Measurements from ENCODE around the gene PHIP.
A peak's percentile ranks its signal among the peaks of the same experiment; 100 is the strongest.

DNA sequence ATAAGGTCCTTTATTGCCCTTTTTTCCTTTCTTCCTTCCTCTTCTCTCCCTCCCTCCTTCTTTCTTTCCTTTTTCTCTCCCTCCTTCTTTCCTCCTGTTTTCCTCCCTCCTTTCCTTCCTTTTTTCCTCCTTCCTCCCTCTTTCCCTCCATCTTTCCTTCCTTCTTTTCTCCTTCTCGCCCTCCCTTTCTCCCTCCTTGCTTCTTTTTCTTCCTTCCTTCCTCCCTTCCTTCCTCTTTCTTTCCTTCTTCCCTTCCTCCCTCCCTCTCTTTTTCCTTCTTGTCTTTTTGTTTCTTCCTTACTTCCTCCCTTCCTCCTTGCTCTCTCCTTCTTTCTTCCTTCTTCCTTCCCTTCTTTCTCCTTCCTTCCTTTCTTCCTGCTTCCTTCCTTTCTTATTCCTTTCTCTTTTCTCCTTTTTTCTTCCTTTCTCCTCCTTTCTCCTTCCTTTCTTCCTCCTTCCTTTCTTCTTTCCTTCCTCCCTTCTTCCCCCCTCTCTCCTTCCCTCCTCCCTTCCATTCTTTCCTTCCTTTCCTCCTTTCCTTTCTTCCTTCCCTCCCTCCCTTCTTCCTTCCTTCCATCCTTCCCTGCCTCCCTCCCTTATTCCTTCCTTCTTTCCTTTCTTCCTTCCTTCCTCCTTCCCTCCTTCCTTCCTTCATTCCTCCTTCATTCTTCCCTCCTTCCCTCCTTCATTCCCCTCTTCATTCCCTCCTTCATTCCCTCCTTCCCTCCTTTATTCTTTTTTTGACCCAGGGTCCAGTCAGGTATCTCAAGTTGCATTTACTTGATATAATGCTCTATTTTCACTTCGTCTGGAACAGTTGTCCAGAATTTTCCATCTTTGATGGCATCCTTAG, 11.7 kb upstream of the PHIP start:
- TF ChIP-seq BCL11A (tag by site-specific recombination; IDR thresholded peaks at IDR 0.05; ENCODE audit: low read depth) (no peak), ZNF366 (tag by site-specific recombination; conservative IDR thresholded peaks at IDR 0.05) (peak; percentile 99), ZNF549 (tag by site-specific recombination; IDR thresholded peaks at IDR 0.05) (no peak), TCF7L2 (IDR thresholded peaks at IDR 0.05; ENCODE audit: borderline replicate concordance, low read depth, low read length) (no peak), KLF16 (tag by site-specific recombination; IDR thresholded peaks at IDR 0.05) (no peak), ZNF48 (tag by site-specific recombination; IDR thresholded peaks at IDR 0.05) (no peak), YY1 (tag by site-specific recombination; IDR thresholded peaks at IDR 0.05) (no peak), ZNF404 (tag by site-specific recombination; IDR thresholded peaks at IDR 0.05) (no peak)
- TF ChIP-seq, protein P1, sequence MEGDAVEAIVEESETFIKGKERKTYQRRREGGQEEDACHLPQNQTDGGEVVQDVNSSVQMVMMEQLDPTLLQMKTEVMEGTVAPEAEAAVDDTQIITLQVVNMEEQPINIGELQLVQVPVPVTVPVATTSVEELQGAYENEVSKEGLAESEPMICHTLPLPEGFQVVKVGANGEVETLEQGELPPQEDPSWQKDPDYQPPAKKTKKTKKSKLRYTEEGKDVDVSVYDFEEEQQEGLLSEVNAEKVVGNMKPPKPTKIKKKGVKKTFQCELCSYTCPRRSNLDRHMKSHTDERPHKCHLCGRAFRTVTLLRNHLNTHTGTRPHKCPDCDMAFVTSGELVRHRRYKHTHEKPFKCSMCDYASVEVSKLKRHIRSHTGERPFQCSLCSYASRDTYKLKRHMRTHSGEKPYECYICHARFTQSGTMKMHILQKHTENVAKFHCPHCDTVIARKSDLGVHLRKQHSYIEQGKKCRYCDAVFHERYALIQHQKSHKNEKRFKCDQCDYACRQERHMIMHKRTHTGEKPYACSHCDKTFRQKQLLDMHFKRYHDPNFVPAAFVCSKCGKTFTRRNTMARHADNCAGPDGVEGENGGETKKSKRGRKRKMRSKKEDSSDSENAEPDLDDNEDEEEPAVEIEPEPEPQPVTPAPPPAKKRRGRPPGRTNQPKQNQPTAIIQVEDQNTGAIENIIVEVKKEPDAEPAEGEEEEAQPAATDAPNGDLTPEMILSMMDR (tag by site-specific recombination; IDR thresholded peaks at IDR 0.05): no peak
- TF ChIP-seq, protein P2, sequence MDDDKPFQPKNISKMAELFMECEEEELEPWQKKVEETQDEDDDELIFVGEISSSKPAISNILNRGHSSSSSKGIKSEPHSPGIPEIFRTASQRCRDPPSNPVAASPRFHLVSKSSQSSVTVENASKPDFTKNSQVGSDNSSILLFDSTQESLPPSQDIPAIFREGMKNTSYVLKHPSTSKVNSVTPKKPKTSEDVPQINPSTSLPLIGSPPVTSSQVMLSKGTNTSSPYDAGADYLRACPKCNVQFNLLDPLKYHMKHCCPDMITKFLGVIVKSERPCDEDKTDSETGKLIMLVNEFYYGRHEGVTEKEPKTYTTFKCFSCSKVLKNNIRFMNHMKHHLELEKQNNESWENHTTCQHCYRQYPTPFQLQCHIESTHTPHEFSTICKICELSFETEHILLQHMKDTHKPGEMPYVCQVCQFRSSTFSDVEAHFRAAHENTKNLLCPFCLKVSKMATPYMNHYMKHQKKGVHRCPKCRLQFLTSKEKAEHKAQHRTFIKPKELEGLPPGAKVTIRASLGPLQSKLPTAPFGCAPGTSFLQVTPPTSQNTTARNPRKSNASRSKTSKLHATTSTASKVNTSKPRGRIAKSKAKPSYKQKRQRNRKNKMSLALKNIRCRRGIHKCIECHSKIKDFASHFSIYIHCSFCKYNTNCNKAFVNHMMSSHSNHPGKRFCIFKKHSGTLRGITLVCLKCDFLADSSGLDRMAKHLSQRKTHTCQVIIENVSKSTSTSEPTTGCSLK (tag by site-specific recombination; IDR thresholded peaks at IDR 0.05): no peak
- TF ChIP-seq, protein P3, sequence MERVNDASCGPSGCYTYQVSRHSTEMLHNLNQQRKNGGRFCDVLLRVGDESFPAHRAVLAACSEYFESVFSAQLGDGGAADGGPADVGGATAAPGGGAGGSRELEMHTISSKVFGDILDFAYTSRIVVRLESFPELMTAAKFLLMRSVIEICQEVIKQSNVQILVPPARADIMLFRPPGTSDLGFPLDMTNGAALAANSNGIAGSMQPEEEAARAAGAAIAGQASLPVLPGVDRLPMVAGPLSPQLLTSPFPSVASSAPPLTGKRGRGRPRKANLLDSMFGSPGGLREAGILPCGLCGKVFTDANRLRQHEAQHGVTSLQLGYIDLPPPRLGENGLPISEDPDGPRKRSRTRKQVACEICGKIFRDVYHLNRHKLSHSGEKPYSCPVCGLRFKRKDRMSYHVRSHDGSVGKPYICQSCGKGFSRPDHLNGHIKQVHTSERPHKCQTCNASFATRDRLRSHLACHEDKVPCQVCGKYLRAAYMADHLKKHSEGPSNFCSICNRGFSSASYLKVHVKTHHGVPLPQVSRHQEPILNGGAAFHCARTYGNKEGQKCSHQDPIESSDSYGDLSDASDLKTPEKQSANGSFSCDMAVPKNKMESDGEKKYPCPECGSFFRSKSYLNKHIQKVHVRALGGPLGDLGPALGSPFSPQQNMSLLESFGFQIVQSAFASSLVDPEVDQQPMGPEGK (tag by site-specific recombination; IDR thresholded peaks at IDR 0.05): no peak
- TF ChIP-seq, protein P4, sequence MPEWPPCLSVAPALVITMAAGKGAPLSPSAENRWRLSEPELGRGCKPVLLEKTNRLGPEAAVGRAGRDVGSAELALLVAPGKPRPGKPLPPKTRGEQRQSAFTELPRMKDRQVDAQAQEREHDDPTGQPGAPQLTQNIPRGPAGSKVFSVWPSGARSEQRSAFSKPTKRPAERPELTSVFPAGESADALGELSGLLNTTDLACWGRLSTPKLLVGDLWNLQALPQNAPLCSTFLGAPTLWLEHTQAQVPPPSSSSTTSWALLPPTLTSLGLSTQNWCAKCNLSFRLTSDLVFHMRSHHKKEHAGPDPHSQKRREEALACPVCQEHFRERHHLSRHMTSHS (tag by site-specific recombination; IDR thresholded peaks at IDR 0.05): no peak
- TF ChIP-seq, protein P5, sequence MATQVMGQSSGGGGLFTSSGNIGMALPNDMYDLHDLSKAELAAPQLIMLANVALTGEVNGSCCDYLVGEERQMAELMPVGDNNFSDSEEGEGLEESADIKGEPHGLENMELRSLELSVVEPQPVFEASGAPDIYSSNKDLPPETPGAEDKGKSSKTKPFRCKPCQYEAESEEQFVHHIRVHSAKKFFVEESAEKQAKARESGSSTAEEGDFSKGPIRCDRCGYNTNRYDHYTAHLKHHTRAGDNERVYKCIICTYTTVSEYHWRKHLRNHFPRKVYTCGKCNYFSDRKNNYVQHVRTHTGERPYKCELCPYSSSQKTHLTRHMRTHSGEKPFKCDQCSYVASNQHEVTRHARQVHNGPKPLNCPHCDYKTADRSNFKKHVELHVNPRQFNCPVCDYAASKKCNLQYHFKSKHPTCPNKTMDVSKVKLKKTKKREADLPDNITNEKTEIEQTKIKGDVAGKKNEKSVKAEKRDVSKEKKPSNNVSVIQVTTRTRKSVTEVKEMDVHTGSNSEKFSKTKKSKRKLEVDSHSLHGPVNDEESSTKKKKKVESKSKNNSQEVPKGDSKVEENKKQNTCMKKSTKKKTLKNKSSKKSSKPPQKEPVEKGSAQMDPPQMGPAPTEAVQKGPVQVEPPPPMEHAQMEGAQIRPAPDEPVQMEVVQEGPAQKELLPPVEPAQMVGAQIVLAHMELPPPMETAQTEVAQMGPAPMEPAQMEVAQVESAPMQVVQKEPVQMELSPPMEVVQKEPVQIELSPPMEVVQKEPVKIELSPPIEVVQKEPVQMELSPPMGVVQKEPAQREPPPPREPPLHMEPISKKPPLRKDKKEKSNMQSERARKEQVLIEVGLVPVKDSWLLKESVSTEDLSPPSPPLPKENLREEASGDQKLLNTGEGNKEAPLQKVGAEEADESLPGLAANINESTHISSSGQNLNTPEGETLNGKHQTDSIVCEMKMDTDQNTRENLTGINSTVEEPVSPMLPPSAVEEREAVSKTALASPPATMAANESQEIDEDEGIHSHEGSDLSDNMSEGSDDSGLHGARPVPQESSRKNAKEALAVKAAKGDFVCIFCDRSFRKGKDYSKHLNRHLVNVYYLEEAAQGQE (tag by site-specific recombination; IDR thresholded peaks at IDR 0.05): peak; percentile 19; the same call in 1 of the 2 replicates

All from HEK293 (cell line).